Stimulated activated CD8-positive, alpha-beta memory T cell treated with anti-CD3 and anti-CD28 coated beads, Interleukin-15, amount 100 ng/mL, for 1 hour (primary cell): ENCODE data around the gene DMRTC1.
"Not testable (repeated sequence)": the region's sequence is repeated elsewhere in the genome, so short reads cannot be mapped to it uniquely, and the experiment has no call there.

Experiments used
- DNase-seq: peaks from one replicate; pipeline ENCODE4 v3.0.0-alpha.2; 2020; ENCODE audit warnings: low read depth

DMRTC1 gene

DNA sequence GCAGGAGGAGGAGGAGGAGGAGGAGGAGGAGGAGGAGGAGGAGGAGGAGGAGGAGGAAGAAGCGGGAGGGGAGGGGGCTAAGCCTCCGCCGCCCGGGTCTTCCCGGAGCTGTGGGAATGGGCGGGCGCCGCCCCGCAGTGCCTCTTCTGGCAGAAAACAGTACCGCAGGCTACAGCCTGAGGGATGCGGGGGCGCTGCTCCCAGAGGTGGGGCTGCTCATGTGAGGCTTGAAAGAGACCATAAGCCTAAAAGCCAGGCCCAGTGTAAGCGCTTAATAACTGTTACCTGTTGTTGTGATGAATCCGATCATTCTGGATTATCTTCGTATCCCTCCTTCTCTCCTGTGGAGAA is at the start of gene DMRTC1:
DMRTC1 (minus strand) TSS at position 19 of the 351 bp plus-strand sequence. CDS start 68,143 bp downstream, outside the sequence.
- not testable (repeated sequence) for DNase-seq

- DNase-seq: not testable (repeated sequence)
Observed at GRCh38 chrX:72980894-72981469, 37.3 kb upstream of the DMRTC1 start.

- not testable (repeated sequence) for DNase-seq
Observed at GRCh38 chrX:72974885-72975284, 31.2 kb upstream of the DMRTC1 start.

GRCh38 chrX:72971859-72972258 is 28.2 kb upstream of the DMRTC1 start:
- DNase-seq: not testable (repeated sequence)

DNA sequence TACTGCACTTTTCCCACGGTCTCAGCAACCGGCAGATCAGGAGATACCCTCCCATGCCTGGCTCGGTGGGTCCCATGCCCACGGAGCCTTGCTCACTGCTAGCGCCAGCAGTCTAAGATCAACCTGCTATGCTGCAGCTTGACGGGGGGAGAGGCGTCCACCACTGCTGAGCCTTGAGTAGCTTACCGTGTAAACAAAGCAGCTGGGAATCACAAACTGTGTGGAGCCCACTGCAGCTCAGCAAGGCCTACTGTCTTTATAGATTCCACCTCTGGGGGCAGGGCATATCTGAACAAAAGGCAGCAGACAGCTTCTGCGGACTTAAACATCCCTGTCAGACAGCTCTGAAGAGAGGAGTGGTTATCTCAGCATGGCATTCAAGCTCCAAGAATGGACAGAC is 16.3 kb upstream of the DMRTC1 start:
- not testable (repeated sequence) for DNase-seq

DNA sequence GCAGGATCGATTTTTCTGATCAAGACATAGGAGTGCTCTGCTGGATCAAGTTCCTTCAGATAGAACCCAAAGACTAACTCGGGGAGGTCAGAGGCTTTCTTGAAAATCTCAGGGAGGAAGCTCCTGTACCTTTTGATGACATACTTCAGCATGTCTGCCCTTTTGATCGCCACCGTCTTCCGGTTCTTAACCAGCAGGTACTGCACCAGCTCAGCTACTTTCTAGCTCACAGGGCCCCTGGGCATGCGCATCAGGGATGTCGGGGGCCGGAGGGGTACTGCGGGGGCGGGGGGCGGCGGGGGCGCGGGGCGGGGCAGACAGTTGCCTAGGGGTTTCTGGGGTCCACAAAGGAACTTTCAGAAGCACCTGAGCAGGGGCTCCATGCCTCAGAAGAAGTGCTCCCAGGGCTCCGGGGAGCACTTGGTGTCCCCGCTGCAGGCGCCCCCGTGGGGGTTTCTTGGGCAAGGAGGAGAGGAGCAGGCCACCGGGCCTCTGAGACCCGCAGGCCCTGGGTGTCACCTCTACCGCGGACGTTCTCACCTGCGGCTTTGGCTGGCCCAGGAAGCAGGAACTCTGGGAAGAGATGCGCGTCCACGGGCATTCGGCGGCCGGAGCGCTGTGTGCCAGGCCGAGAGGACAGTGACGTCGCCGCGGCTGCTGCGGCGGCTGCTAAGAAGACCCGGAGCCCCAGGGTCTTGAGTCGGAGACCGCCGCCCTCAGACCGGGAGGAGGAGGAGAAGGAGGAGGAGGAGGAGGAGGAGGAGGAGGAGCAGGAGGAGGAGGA is 410 bp downstream of the DMRTC1 start:
- not testable (repeated sequence) for DNase-seq

DNA sequence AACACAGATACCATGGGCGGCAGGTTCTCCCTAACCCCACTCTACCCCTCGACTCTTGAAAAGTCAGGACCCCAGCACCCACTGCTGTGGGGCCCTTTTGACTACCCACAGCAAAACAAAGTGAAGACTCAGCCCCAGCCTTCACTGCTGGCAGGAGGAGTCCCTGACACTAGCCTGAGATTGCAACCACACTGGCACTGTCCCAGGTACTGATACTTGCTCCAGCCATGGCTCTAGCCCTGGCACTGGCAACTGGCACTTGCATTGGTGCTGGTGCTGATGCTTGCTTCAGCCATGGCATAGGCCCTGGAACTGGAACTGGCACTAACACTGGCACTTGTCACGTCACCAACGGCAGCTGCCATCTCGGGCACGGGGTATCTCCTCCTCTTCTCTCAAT is 1.4 kb downstream of the DMRTC1 start:
- not testable (repeated sequence) for DNase-seq

DNA sequence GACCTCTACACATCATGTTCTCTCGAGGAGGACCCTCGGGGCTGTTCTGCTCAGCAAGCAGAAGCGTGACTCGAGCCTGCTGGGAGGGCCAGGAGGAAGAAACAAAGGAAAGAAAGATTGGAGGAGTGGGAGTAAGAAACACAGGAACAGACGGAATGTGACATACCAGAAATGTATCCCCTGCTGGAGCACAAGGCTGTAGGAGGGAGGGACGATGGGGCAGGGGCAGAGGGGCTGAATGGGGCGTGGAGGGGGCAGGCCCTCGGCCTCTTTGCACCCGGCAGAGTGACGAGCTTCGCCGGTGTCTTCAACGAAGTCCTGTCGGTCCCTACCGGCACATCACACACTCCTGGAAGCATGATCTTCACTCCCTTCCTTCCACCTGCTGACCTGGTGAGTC is 5.7 kb downstream of the DMRTC1 start, which contains the start of gene FAM236A:
FAM236A (plus strand) TSS at position 301 of the 400 bp plus-strand sequence; CDS start at position 358, 57 bp downstream.
- DNase-seq: not testable (repeated sequence)

GRCh38 chrX:72936882-72937455 is 6.7 kb downstream of the DMRTC1 start:
- DNase-seq: not testable (repeated sequence)

DNA sequence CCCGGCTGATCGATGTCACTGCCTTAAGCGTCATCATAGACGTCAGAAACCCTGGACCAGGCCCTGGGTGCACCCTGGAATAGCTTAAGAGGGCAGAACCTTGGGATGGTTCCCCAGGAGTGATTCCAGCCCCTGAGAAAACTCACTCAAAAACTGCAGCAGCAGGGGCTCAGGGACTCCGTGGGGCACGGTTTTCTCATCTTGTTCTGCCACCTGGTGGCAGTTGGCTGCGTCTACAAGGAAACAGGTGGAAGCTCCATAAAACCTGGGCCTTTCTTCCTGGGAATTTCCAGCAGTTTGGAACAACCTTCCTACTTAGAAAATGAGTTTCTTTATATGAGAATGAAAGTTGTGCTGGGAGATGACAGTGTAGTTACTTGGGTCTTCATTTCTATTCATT is 7.2 kb downstream of the DMRTC1 start:
- not testable (repeated sequence) for DNase-seq

GRCh38 chrX:72932283-72932682 is 11.4 kb downstream of the DMRTC1 start:
- not testable (repeated sequence) for DNase-seq

GRCh38 chrX:72916096-72916495 is 27.5 kb downstream of the DMRTC1 start:
- not testable (repeated sequence) for DNase-seq

- DNase-seq: not testable (repeated sequence)
Observed at GRCh38 chrX:72912315-72912714, 31.3 kb downstream of the DMRTC1 start, which contains the start of gene FAM236C. FAM236C (plus strand) TSS chrX:72912615; CDS start chrX:72912715, 100 bp downstream.

DNA sequence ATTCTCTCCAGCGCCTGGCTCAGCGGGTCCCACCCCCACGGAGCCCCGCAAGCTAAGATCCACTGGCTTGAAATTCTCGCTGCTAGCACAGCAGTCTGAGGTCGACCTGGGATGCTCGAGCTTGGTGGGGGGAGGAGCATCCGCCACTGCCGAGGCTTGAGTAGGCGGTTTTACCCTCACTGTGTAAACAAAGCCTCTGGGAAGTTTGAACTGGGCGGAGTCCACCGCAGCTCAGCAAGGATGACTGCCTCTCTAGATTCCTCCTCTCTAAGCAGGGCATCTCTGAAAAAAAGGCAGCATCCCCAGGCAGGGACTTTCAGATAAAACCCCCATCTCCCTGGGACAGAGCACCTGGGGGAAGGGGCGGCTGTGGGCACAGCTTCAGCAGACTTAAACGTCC is 53.9 kb downstream of the DMRTC1 start:
- DNase-seq: not testable (repeated sequence)

- not testable (repeated sequence) for DNase-seq
Observed at GRCh38 chrX:72882898-72883297, 60.7 kb downstream of the DMRTC1 start.

- DNase-seq: not testable (repeated sequence)
Observed at GRCh38 chrX:72837532-72837931, 106.1 kb downstream of the DMRTC1 start.

DNA sequence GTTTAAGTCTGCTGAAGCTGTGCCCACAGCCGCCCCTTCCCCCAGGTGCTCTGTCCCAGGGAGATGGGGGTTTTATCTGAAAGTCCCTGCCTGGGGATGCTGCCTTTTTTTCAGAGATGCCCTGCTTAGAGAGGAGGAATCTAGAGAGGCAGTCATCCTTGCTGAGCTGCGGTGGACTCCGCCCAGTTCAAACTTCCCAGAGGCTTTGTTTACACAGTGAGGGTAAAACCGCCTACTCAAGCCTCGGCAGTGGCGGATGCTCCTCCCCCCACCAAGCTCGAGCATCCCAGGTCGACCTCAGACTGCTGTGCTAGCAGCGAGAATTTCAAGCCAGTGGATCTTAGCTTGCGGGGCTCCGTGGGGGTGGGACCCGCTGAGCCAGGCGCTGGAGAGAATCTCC is 112.9 kb downstream of the DMRTC1 start:
- DNase-seq: not testable (repeated sequence)
